GM18861 (cell line): Measurements from ENCODE around the gene BLNK.

Experiments used
- ATAC-seq: cut with Tn5 transposase; IDR thresholded peaks from one replicate; pipeline ENCODE4 v1.9.1; 2021; ENCODE audit not compliant: unreplicated experiment

BLNK gene

DNA sequence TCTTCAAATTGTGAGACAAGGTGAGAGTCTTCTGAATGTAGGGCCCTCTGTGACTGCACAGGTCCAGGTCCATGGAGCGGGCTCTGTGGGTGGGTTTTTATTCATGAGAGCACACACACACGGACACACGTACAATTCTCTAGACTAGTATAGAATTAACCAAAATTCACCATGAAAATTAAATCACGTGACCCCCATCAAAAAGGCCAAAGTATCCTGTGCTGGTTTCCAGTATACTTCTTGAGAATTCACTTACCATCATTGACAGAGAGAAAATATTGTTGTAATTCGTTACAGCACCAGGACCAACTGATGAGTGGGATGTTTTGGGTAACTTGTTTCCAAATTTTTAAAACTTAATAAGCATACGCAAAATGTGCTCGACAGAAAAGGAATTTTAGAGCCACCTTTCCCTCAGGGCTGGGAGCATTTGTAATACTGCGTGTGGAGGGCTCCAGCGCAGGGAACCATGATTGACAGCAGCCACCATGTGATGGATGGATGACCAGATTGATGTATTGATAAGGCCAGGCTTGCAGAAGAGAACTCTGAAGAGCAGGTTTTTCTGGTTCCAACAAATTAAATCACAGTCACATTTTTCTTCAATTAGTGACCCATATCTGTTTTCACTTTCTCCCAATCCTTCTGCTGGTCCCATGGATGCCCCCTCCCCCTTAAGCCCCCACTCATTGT is 18.0 kb upstream of the BLNK start:
- no peak for ATAC-seq

DNA sequence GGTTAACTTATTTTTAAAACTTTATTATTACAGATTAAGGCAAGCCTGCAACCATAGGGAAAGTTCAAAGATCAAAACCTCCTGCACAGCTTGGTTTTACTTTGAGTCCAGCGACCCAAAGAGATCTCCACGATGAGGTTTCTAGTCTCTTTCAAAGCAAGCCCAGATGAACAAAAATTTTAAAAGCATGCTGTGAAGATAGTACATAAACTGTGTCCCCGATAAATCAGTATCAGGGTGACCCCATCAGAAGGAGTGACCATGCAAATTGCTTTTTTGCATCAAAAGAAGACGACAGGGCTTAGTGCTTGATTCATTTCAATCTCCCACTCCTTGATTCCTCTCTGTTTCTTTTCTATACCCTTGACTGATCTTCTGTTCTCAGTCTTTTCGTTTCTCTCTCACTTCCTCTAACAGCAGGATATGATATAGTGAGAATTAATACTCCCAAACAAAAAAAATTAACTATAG is 16.8 kb upstream of the BLNK start:
- peak; percentile 69 for ATAC-seq

DNA sequence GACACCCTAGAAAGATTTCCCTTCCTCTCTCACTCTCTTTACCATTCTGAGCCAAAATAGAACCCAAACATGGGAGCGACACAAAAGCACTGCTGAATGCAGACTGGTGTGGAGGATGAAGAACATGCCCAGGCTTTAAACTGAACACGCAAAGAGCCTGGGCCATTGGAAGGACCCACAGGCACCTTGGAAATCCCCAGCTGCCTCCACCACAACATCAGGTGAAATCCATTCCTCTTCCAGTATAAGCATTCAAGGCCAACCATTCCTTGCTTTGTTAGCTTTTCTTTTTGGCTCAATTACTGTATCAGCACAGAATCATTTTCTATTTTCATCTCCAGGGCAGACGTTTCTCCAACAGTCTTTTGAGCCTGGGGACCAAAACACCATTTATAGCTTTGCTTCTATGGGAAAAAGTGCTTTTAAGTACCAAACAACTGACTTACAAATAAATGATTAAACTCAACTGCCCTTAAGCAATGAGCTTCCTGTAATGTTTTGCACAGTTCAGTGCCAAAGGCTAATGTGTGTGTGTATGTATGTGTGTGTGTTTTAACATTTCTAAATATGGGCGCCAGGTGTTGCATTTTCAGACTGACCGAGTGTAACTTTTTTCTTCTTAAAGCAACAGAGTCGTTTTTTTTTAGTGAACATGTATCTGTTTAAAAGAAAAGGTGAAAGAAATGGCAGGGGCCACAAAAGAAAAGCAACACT is 16.2 kb upstream of the BLNK start:
- ATAC-seq: peak; percentile 43

GRCh38 chr10:96285331-96285752 is 14.0 kb upstream of the BLNK start:
- ATAC-seq: no peak

DNA sequence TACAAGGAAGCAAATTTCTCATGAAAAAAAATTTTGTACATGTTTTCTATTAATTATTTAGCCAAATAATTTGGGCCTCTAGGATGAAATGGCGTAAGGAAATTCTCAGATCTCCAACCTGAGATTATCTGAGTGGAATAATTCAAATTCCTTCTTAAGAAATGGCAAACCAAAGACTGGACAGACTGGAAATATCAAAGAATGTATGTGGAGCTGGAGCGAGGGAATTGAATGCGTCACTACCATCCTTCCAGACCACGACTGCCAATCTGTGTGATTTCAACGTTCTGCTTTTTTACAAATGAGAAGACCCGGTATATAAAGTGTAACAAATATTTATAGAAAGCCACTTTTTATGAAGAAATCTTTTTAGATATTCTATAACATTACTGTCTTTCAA is 12.4 kb upstream of the BLNK start:
- no peak for ATAC-seq

DNA sequence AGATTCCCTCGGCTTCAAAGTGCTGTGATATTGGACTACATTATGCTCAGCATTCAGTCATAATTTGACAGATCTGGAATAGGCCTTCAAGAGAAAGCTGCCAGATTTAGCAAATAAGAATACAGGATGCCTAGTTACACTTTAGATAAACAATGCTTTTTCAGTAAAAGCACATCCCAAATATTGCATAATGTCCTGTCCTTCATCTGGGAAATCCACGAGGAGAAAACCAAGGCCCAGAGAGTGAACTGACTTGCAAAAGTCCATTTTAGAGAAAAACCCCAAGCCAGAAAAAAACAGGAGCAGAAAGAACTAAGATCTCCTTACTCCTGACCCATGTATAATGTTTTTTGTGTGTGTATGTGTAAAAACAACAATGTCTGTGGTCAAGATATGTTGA is 12.0 kb upstream of the BLNK start:
- no peak for ATAC-seq

DNA sequence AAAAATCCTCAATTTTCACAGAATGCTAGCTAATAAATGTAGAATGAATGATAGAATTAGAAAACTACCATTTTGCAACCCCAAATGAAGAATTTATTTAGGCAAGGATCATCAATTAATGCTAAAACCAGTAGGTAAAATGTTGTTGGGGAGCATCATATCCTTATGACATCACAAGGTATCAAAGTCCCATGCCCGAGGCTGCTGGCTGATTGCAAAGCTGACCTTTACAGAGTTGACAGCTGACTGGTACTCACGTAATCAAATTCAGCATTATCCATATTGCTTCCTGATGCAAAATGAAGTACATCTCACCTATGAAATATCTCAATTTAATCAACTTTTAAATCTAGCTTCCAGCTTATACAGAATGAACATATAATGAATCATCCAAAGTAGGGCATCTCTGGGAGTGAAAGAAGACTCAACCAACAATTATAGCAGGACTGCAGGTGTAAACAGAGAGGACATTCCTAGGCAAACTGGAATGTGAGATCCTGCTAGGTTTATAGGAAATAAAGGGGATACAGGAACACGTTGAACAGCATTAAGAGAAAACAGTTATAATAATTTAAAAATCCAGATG is 10.2 kb upstream of the BLNK start:
- no peak for ATAC-seq

GRCh38 chr10:96280859-96281258 is 9.5 kb upstream of the BLNK start:
- no peak for ATAC-seq

DNA sequence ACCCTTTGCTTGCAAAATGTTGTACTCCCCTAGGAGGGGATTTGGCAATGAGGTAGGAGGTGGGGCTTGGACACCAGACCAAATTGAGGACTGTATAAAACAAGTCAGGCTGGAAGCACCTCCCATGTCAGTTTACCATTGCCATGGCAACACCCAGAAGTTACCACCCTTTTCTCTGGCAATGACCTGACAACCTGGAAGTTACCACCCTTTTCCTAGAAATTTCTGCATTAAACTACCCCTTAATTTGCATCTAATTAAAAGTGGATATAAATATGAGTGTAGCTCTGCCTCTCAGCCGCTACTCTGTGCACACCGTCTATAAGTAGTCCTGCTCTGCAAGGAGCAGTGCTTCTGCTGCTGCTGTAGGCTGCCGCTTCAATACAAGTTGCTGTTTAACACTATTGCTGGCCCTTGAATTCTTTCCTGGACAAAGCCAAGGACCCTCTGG is 7.8 kb upstream of the BLNK start:
- ATAC-seq: no peak

- ATAC-seq: no peak
Observed at GRCh38 chr10:96276831-96277230, 5.5 kb upstream of the BLNK start.

GRCh38 chr10:96276426-96276825 is 5.1 kb upstream of the BLNK start:
- ATAC-seq: no peak

DNA sequence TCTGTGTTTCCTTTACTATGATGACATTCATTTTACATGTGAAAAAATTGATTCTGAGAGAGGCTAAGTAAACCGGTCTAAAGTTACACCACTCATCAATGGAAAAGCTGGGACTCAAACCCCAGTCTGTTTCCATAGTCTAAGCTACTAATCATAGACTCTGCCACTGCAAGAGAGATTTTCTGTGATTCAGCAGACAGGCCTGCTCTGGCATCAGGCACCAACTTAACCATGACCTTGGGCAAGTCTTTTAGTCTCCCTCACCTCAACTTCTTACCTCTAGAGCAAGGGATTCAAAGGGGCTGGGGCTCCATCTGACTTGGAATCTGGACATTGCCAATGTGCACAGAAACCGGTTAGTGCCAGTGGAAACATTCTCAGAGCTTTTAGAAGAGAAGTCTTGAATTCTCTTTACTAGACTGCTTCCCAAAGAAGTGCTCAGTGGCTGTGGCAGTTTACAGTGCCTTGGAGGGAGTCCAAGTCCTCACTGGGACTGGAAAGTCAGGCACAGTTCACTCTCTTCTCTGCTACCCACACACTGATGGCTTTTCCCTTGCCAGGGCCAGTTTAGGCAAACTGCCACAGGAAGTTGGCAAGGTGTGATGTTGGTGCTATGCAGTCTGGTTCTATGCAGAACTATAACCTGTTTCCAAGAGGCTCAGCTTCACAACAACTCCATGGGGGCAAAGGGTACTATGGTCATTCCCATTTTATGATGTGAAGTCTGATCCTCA is 4.5 kb upstream of the BLNK start:
- ATAC-seq: no peak

DNA sequence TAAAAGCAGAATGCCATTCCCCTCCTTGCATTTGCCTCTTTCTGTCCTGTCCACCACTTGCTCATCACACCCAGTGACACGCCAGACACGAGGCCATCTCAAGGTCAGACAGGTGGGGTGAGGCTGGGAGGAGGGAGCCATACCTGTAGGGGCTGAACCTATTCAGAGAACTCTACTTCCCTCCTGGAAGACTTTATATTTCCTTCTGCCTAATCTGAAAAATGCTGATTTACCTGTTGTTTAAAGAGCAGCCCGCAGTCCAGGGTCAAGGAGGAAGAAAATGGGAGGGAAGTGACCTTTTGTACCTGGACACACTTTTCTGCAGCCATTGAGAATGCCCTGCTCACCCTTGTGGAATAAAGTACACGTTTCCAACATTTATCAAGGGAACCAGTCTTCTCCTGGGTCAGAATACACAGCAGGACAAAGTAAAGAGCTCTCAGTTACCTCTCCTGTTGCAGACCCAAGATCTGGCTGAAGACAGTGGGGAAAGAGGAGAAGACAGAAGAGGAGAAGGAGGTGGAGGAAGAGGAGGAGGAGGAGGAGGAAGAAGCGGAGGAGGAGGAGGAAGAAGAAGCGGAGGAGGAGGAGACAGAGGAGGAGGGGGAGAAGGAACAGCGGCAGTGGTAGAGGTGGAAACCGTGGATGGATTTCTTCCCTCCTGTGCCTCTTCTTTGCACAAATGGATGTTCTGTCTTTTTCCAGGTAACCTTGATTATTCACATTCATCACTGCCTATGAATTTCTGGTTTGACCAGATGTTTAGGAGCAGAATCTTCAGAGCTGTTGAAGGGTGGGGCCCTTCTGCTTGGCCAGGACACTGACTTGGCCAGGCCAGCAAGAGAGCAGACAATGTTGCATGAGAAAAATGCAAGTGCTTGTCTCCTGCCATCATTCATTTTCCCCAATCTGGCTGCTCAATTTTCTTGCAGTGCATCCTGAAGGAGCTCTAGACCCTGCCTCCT is 1.2 kb upstream of the BLNK start:
- ATAC-seq: no peak

DNA sequence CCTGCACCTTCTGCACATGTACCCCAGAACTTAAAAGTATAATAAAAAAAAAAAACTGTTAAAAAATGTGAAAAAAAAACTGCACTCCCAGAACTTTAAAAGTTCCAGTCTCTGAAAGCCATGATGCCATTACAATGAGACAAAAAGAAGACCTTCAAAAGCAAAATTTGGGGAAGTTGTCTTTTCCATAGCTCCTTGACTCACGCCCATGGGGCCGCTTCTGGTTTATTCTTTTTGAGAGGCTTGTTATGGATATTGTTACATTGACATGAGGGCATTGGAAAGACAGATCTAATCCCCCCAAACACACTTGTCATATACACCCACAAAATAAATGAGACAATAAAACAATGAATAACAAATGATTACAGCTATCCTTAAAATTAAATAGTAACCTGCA is 798 bp downstream of the BLNK start:
- no peak for ATAC-seq

DNA sequence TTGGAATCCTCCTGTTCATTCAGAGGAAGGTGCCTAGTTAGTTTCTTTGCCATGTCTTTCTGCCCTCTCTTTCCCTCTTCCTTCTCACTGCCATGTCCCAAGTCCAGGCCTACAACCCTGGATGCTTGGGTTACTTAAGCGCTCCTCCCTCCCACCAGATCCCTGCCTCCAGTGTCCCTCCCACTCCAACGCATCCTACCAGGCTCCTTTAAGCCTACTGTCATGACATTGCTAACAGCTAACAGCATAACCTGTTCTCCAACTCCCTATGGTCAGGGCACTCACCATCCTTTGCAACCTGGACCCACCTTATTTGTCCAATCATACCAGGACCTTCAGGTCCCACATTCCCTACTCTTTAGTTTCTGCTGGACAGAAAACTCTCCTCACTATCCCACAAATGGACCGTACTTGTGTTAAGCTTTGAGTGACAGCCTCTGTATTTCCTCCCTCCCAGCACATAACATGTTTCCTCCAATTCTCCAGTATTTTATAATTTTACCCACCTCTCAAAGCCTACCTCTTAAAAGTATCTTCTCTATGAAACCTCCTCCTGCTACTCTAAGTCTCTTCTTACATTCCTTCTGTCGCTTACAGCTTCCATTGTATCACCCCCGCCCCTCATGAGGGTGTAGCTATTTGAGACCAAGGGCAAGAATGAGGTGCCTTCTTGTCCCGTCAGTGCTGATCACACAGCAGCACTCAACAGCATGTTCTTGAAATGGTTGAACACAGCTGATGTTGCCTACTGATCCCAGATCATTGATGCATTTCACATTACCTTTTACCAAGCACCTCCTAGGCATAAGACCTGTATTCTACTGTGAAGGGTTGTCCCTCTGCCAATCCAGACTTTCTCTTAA is 1.7 kb downstream of the BLNK start:
- no peak for ATAC-seq

GRCh38 chr10:96268341-96268909 is 2.9 kb downstream of the BLNK start:
- ATAC-seq: no peak

DNA sequence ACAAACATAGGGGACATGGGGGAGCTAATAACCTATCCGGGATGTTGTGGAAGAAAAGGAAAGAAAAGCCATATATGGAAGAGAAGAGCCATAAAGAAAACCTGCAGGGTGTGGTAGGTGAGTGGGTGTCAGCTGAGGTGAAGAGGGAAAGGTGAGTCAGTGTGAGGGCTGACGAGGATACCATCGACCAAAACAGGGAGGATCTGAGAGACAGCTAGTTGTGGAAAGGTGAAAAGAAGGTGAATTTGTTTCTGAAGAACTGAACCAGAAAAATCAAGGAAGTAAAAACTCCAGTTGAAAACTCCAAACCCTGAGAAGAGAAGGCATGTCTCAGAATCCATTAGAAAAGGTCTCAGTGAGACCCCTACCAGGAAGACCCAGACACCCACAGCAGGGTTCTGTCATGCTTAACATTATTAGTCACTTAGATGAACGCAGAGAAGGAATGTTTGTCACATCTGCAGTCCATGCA is 4.1 kb downstream of the BLNK start:
- no peak for ATAC-seq

- no peak for ATAC-seq
Observed at GRCh38 chr10:96266118-96266770, 5.1 kb downstream of the BLNK start.
